GM19240 (cell line): Measurements from ENCODE around the gene WDR74.
"Not testable (repeated sequence)": the region's sequence is repeated elsewhere in the genome, so short reads cannot be mapped to it uniquely, and the experiment has no call there.

Experiments
- DNase-seq: peaks from one replicate; pipeline ENCODE4 v3.0.0; 2011; ENCODE audit warnings: low spot score; ENCODE audit not compliant: insufficient read length

The WDR74 gene

DNA sequence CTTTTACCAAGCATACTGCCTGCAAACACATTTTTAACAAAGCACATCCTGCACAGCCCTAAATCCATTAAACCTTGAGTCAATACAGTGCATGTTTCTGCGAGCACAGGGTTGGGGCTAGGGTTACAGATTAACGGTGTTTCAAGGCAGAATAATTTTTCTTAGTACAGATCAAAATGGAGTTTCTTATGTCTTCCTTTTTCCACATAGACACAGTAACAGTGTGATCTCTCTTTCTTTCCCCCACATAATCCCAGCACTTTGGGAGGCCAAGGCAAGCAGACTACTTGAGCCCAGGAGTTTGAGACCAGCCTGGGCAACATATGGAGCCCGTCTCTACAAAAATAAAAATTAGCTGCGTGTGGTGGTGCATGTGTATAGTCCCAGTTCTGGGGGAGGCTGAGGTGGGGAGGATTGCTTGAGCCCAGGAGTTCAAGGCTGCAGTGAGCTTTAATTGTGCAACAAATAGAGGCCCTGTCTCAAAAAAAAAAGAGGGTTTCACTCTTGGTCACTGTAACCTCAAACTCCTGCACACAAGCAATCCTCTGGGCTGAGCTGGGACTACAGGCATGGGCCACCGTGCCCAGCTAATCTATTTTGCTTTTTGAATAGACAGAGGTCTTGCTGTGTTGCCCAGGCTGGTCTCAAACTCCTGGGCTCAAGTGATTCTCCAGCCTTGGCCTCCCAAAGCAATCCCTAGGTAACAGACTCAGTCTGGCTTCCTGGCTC lies 21.6 kb upstream of the WDR74 start:
- DNase-seq, result no peak

DNA sequence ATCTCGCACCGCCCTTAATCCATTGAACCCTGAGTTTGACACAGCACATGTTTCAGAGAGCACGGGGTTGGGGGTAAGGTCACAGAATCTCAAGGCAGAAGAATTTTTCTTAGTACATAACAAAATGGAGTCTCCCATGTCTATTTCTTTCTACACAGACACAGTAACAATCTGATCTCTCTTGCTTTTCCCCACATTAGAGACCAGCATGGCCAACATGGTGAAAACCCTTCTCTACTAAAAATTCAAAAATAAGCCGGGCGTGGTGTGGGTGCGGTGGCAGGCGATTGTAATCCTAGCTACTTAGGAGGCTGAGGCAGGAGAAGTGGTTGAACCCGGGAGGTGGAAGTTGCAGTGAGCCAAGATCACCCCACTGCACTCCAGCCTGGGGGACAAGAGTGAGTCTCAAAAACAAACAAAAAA lies 19.9 kb upstream of the WDR74 start:
- DNase-seq, result not testable (repeated sequence)

DNA sequence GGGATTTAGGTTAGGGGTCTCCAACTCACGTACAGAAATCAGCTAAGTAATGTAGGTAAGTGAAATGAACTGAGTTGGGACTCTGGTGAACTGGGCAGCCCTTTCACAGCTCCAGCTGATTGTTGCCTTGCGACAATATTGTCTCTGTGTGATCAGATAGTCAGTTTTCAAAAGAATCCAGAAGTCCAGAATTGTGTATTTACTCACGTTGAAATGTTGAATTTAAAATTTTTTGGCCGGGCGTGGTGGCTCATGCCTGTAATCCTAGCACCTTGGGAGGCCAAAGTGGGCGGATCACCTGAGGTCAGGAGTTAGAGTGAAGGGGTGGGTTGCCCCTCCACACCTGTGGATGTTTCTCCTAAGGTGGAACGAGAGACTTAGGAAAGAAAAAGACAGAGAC lies 18.8 kb upstream of the WDR74 start:
- no peak for DNase-seq

- DNase-seq, result no peak
Observed at GRCh38 chr11:62857541-62857982, 18.2 kb upstream of the WDR74 start.

DNA sequence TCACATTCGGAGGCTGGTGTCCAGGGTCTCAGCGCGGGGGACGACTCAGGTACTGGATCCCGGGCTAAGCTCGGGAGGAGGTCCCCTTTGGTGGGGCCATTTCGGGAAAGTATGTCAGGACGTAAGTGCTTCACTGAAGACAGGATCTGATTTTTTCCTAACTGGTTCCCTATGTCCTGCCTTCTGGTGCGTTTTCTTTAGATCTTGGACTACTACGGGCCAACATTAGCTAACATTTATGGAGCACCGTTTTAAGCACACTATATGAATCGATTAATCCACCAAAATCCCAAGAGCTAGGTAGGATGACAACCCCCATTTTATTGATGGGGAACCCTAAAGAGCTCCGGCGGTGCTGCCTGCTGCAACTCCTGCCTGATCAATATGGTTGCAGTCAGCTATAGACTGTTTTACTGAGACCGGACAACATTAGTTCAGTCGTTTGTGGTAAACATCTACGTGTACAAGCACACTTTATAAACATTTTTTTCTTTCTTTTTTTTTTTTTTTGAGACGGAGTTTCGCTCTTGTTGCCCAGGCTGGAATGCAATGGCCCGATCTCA lies 17.0 kb upstream of the WDR74 start:
- DNase-seq, result no peak

DNA sequence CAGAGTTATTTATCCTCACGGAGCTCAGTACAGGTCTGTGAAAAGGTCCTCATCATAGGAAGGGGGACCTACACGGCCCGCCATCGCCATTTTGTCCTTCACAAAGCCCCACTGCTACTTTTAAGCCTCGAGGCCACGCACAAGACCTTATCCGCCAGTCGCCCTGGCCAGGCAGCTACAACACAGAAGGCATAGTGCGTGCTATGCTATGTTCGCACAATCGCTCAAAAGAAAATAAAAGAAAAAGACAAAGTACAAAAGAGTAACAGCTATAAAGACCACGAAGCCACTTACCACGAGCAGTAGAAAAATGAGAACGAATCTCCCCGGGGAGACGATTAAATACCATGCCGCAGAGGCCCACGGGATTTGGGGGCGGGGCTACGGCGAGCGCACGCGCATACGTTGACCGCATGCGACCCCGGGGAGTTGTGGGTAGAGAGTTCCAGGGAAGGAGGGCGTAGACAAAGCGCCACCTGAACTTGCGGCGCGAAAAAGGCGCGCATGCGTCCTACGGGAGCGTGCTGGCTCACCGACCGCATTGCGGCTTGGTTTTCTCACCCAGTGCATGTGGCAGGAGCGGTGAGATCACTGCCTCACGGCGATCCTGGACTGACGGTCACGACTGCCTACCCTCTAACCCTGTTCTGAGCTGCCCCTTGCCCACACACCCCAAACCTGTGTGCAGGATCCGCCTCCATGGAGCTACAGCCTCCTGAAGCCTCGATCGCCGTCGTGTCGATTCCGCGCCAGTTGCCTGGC lies 16.4 kb upstream of the WDR74 start:
- peak; percentile 70 for DNase-seq

GRCh38 chr11:62854825-62855570 lies 15.6 kb upstream of the WDR74 start:
- no peak for DNase-seq

DNA sequence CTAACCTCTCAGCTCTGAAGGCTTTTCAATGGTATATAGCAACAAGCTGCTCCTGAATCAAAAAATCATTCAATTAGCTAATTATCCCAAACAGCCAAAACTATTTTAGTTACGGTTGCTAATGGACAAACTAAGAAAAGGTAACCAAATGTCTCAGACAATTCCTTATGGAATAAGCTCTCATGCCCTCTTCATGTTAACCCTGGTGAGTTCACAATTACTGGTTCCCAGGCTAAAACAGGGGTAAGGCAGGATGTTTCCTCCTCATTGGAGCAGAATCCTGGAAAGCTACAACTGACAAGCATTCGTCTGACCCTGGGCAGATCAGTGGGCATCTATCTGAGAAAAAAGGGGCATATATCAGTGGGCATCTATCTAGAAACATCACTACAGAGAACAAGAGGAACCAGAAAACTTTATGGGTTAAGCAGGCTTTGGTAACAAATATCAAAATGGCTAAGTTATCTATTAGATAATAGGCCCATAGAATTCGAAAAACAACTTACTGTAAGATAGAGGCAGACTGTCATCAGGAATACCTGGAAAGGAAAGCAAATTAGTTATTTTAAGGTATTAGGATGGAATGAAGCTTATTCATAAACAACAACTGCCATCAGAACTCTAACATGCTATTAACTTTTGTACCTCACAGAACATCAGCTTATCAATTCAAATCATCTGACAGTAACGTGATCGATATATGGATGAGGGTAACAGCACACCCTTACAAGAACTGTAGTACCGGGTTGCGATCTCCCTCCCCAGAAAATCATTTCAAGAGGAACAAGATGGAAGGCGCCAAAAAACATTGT lies 14.8 kb upstream of the WDR74 start:
- no peak for DNase-seq

GRCh38 chr11:62853279-62853965 lies 14.0 kb upstream of the WDR74 start:
- no peak for DNase-seq

GRCh38 chr11:62852523-62853188 lies 13.3 kb upstream of the WDR74 start:
- DNase-seq, result no peak

GRCh38 chr11:62851807-62852522 lies 12.6 kb upstream of the WDR74 start:
- DNase-seq, result no peak

GRCh38 chr11:62850911-62851806 lies 11.8 kb upstream of the WDR74 start:
- DNase-seq, result no peak

- no peak for DNase-seq
Observed at GRCh38 chr11:62847767-62848314, 8.5 kb upstream of the WDR74 start.

GRCh38 chr11:62846177-62846576 lies 6.8 kb upstream of the WDR74 start:
- DNase-seq, result no peak

- DNase-seq, result no peak
Observed at GRCh38 chr11:62844154-62844553, 4.8 kb upstream of the WDR74 start.

- no peak for DNase-seq
Observed at GRCh38 chr11:62843466-62843865, 4.1 kb upstream of the WDR74 start.

DNA sequence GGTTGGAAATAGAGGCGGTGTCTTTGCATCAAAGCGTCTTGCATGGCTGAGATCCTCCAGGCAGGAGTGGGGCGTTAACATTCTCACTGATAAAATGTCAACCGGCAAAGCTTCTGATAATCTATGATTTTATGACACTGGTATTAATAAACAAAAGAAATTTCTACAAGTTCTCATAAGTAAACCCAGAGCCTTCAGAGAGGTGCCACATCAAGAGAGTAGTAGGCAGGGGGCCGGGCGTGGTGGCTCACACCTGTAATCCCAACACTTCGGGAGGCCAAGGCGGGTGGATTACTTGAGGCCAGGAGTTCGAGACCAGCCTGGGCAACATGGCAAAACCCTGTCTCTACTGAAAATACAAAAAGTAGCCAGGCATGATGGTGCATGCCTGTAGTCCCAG lies 3.5 kb upstream of the WDR74 start:
- DNase-seq, result not testable (repeated sequence)
